Esophagus muscularis mucosa (tissue), 4 donors: ENCODE measurements around the gene SERTAD1. TPM values are rescaled to one million over a fixed set of nuclear protein-coding genes. Genes with fewer than 3 reads are reported as not detected.
A peak's percentile ranks its signal among the peaks of the same experiment; 100 is the strongest.

Source experiments
- DNase-seq: peaks from one replicate; pipeline ENCODE4 v3.0.0-alpha.2; 2017; ENCODE audit errors: extremely low spot score
- H3K27ac ChIP-seq, 4 donors: fragments of 200-600 bp; sonication (generic); replicated peaks in 1 of 4; 1 replicate in 3 of 4; 2 replicates in 1 of 4; pipeline ENCODE4 v1.5.1; 2016 to 2019; ENCODE audit warnings: mild to moderate bottlenecking in 1 of 4
- H3K27me3 ChIP-seq, 4 donors: fragments of 200-600 bp; sonication (generic); one replicate each; pipeline versions ENCODE4 v1.5.1 to v1.6.0; 2016 to 2019
- H3K36me3 ChIP-seq, 4 donors: fragments of 200-600 bp; sonication (generic); one replicate each; pipeline ENCODE4 v1.5.1; 2016 to 2019
- H3K4me1 ChIP-seq, 4 donors: fragments of 200-600 bp; sonication (generic); one replicate each; pipeline ENCODE4 v1.5.1; 2016 to 2019
- H3K4me3 ChIP-seq, 4 donors: fragments of 200-600 bp; sonication (generic); 1 replicate in 2 of 4; 2 replicates in 2 of 4; pipeline ENCODE4 v1.5.1; 2016 to 2019; ENCODE audit warnings: mild to moderate bottlenecking in 4 of 4, moderate library complexity in 1 of 4
- H3K9me3 ChIP-seq, 4 donors: fragments of 200-600 bp; sonication (generic); 1 replicate in 3 of 4; 2 replicates in 1 of 4; pipeline ENCODE4 v1.5.1; 2016 to 2019
- CTCF ChIP-seq, 3 experiments: fragments of 200-600 bp in 2 of 3; fragments of 450-650 bp in 1 of 3; sonication (generic) in 2 of 3; IDR thresholded peaks; one replicate each; pipeline ENCODE4 v1.5.1; 2017 to 2019; ENCODE audit warnings: antibody characterized with exemption in 3 of 3, mild to moderate bottlenecking in 2 of 3, moderate library complexity in 1 of 3
- EP300 ChIP-seq: sonication (generic); formaldehyde crosslinking; IDR thresholded peaks from one replicate; pipeline ENCODE4 v1.6.1; 2017; ENCODE audit warnings: antibody characterized with exemption
- POLR2A ChIP-seq: fragments of 450-650 bp; IDR thresholded peaks from one replicate; pipeline ENCODE4 v1.6.1; 2017; ENCODE audit warnings: antibody characterized with exemption, moderate library complexity, mild to moderate bottlenecking, low read depth
- POLR2AphosphoS5 ChIP-seq, 2 donors: sonication (generic); formaldehyde crosslinking; IDR thresholded peaks; one replicate each; pipeline ENCODE4 v1.6.1; 2017; ENCODE audit warnings: antibody characterized with exemption in 2 of 2
- WGBS: methylation state at CpG from one replicate; pipeline ENCODE4 v1.1.5; 2018; 5-methylcytosine and 5-hydroxymethylcytosine counted together
- intact Hi-C: fragments of 100-400 bp; cut with DNase I; formaldehyde crosslinking; loops from one replicate; pipeline ENCODE4 v1.15.1; 2023
- total RNA-seq, 4 donors: library from RNA; depleted of rRNA; stranded (reverse); fragments of >200 nt; gene quantifications; one replicate each; pipeline versions ENCODE4 v1.1.0 to v1.2.1, GENCODE V29; 2016

SERTAD1 gene
- total RNA-seq, 4 donors from 2014 or later, result 13.7 to 73.1 (median 22.5) TPM

- Histone ChIP-seq H3K27me3 (no peaks in the 10 kb centered on the region), H3K36me3 (no peaks in the 10 kb centered on the region), H3K4me3 (peak within 1 kb of the TSS; percentile 69 to 89 (median 80)), H3K9me3 (no peaks in the 10 kb centered on the region), H3K27ac (peak within 1 kb of the TSS; percentile 68 to 92 (median 82)), H3K4me1 (peaks cover 23 to 47% (median 44%) of the 10 kb centered on the region in 4 donors)
- 6% methylated on average over 35 of the region's 87 CpGs for WGBS
- DNase-seq, result no peak
- intact Hi-C loops, result no loop called here
- TF ChIP-seq POLR2A (no peak), CTCF (IDR thresholded peaks at IDR 0.05) (no peak), EP300 (no peak), POLR2AphosphoS5 (IDR thresholded peaks at IDR 0.05) (no peak)
Measured at GRCh38 chr19:40466985-40467734, 41.4 kb upstream of the SERTAD1 start, which contains the start of gene SPTBN4. Gene SPTBN4, plus strand, starts transcription at chr19:40467001. Its CDS starts 5,621 bp downstream, at chr19:40472622.

GRCh38 chr19:40466219-40466984 lies 40.6 kb upstream of the SERTAD1 start:
- no peak for DNase-seq
- no peaks in the 10 kb centered on the region for H3K27me3 ChIP-seq
- no peak for TF ChIP-seq POLR2A
- TF ChIP-seq CTCF (IDR thresholded peaks at IDR 0.05), result no peak
- no peak for TF ChIP-seq EP300
- no peak for TF ChIP-seq POLR2AphosphoS5 (IDR thresholded peaks at IDR 0.05)
- WGBS, result 15% methylated on average over 38 of the region's 48 CpGs
- H3K9me3 ChIP-seq, result no peaks in the 10 kb centered on the region
- peak overlapping the region; percentile 69 to 89 (median 80) for H3K4me3 ChIP-seq
- intact Hi-C loops, result no loop called here
- peak overlapping the region; percentile 68 to 92 (median 82) for H3K27ac ChIP-seq
- H3K36me3 ChIP-seq, result peaks cover 0 to 4% (median 0%) of the 10 kb centered on the region in 4 donors
- H3K4me1 ChIP-seq, result peaks cover 23 to 49% (median 48%) of the 10 kb centered on the region in 4 donors

GRCh38 chr19:40465557-40466218 lies 39.9 kb upstream of the SERTAD1 start, which contains the start of gene BLVRB:
Gene BLVRB, minus strand, starts transcription at chr19:40465745. Its CDS starts 57 bp downstream, at chr19:40465688.
- TF ChIP-seq POLR2A (peak; percentile 80), EP300 (no peak), CTCF (IDR thresholded peaks at IDR 0.05) (peak in 1 of 3 experiments; percentile 20), POLR2AphosphoS5 (IDR thresholded peaks at IDR 0.05) (peak; percentile 93 to 97)
- intact Hi-C loops, result loop anchor here (2.0 kb wide), 2 partner anchors 63 to 133 kb away; no protein-coding TSS in a partner anchor
- Histone ChIP-seq H3K27ac (peak within 1 kb of the TSS; percentile 89 to 94 (median 92)), H3K4me3 (peak within 1 kb of the TSS; percentile 69 to 89 (median 80)), H3K27me3 (no peaks in the 10 kb centered on the region), H3K36me3 (peaks cover 0 to 4% (median 0%) of the 10 kb centered on the region in 4 donors), H3K9me3 (no peaks in the 10 kb centered on the region), H3K4me1 (peaks cover 27 to 53% (median 50%) of the 10 kb centered on the region in 4 donors)
- 0% methylated on average over 1 of the region's 54 CpGs for WGBS
- peak; percentile 100 for DNase-seq

- H3K4me1 ChIP-seq, result peaks cover 27 to 53% (median 50%) of the 10 kb centered on the region in 4 donors
- WGBS, result 18% methylated on average over 7 of the region's 11 CpGs
- peaks cover 0 to 4% (median 0%) of the 10 kb centered on the region in 4 donors for H3K36me3 ChIP-seq
- DNase-seq, result no peak
- TF ChIP-seq POLR2AphosphoS5 (IDR thresholded peaks at IDR 0.05) (no peak), POLR2A (no peak), CTCF (IDR thresholded peaks at IDR 0.05) (no peak), EP300 (no peak)
- intact Hi-C loops, result loop anchor here (2.0 kb wide), 2 partner anchors 64 to 134 kb away; no protein-coding TSS in a partner anchor
- H3K27me3 ChIP-seq, result no peaks in the 10 kb centered on the region
- peak overlapping the region; percentile 69 to 89 (median 80) for H3K4me3 ChIP-seq
- H3K27ac ChIP-seq, result peak overlapping the region; percentile 89 to 94 (median 92)
- H3K9me3 ChIP-seq, result no peaks in the 10 kb centered on the region
Measured at GRCh38 chr19:40465025-40465556, 39.3 kb upstream of the SERTAD1 start.
